Tibial nerve (tissue), 3 donors: ENCODE results near the gene TTC1.

Source experiments
- CTCF ChIP-seq, 5 experiments: fragments of 200-600 bp in 3 of 5; fragments of 450-650 bp in 2 of 5; sonication (generic) in 3 of 5; IDR thresholded peaks; one replicate each; pipeline ENCODE4 v1.5.1; 2016 to 2019; ENCODE audit warnings: antibody characterized with exemption in 5 of 5, mild to moderate bottlenecking in 3 of 5, moderate library complexity in 2 of 5
- POLR2A ChIP-seq, 2 donors: fragments of 450-650 bp; IDR thresholded peaks; one replicate each; pipeline ENCODE4 v1.6.1; 2017; ENCODE audit warnings: antibody characterized with exemption in 2 of 2, mild to moderate bottlenecking in 2 of 2, moderate library complexity in 2 of 2

- TF ChIP-seq CTCF (IDR thresholded peaks at IDR 0.05), result no peak
- no peak for TF ChIP-seq POLR2A (IDR thresholded peaks at IDR 0.05)
These were observed 87.2 kb downstream of the TTC1 start for GRCh38 chr5:160096178-160096577.
